CD14-positive monocyte (primary cell): ENCODE results near the gene PDE4B. TPM values are rescaled to one million over a fixed set of nuclear protein-coding genes. Genes with fewer than 3 reads are reported as not detected.

ENCODE experiments used
- DNase-seq, 3 donors: peaks; one replicate each; pipeline ENCODE4 v3.0.0-alpha.2; 2011 to 2022
- H2AFZ ChIP-seq: 2 replicates; pipeline ENCODE4 v1.6.0; 2012; ENCODE audit warnings: mild to moderate bottlenecking, low read depth, low read length, inconsistent platforms; ENCODE audit not compliant: insufficient read depth, poor library complexity, severe bottlenecking
- H3K27ac ChIP-seq, 2 donors: 1 replicate in 1 of 2; 2 replicates in 1 of 2; pipeline ENCODE4 v1.5.1; 2012 to 2013; ENCODE audit warnings: low read length in 2 of 2, control low read depth in 1 of 2, inconsistent platforms in 1 of 2, low read depth in 1 of 2, mild to moderate bottlenecking in 1 of 2
- H3K27me3 ChIP-seq, 2 donors: one replicate each; pipeline versions ENCODE4 v1.6.0 to v1.6.1; 2011 to 2013; ENCODE audit warnings: low read length in 2 of 2; ENCODE audit not compliant: control insufficient read depth in 2 of 2, insufficient read depth in 2 of 2
- H3K36me3 ChIP-seq, 2 donors: replicated peaks in 1 of 2; 1 replicate in 1 of 2; 2 replicates in 1 of 2; pipeline versions ENCODE4 v1.5.1 to v1.6.1; 2012 to 2013; ENCODE audit warnings: low read length in 2 of 2, control low read depth in 1 of 2, inconsistent platforms in 1 of 2, mild to moderate bottlenecking in 1 of 2; ENCODE audit not compliant: insufficient read depth in 2 of 2, control insufficient read depth in 1 of 2
- H3K4me1 ChIP-seq, 2 donors: 1 replicate in 1 of 2; 2 replicates in 1 of 2; pipeline versions ENCODE4 v1.5.1 to v1.6.1; 2012 to 2013; ENCODE audit warnings: low read length in 2 of 2, control low read depth in 1 of 2, inconsistent platforms in 1 of 2, mild to moderate bottlenecking in 1 of 2, moderate library complexity in 1 of 2; ENCODE audit not compliant: insufficient read depth in 2 of 2, control insufficient read depth in 1 of 2
- H3K4me2 ChIP-seq: replicated peaks from 2 replicates; pipeline ENCODE3; 2012; ENCODE audit warnings: low read length, moderate library complexity, mild to moderate bottlenecking; ENCODE audit not compliant: poor library complexity, severe bottlenecking; ENCODE audit errors: extremely low read depth
- H3K4me3 ChIP-seq, 3 experiments: fragments of 200-600 bp in 1 of 3; sonication (generic) in 1 of 3; replicated peaks in 1 of 3; 1 replicate in 2 of 3; 2 replicates in 1 of 3; pipeline ENCODE4 v1.5.1; 2011 to 2013; ENCODE audit warnings: low read length in 3 of 3, mild to moderate bottlenecking in 3 of 3, control low read depth in 2 of 3, low read depth in 2 of 3, inconsistent platforms in 1 of 3, moderate library complexity in 1 of 3
- H3K79me2 ChIP-seq: 2 replicates; pipeline ENCODE4 v1.6.0; 2012; ENCODE audit warnings: mild to moderate bottlenecking, control low read depth, inconsistent platforms, low read length, moderate library complexity; ENCODE audit not compliant: insufficient read depth
- H3K9ac ChIP-seq: 2 replicates; pipeline ENCODE4 v1.6.0; 2017; ENCODE audit warnings: low read length, mild to moderate bottlenecking; ENCODE audit not compliant: insufficient read depth, poor library complexity, severe bottlenecking
- H3K9me3 ChIP-seq, 2 donors: replicated peaks in 1 of 2; 1 replicate in 1 of 2; 2 replicates in 1 of 2; pipeline versions ENCODE4 v1.5.1 to v1.6.1; 2012 to 2013; ENCODE audit warnings: low read length in 2 of 2, control low read depth in 1 of 2; ENCODE audit not compliant: control insufficient read depth in 1 of 2, insufficient read depth in 1 of 2
- H4K20me1 ChIP-seq: 2 replicates; pipeline ENCODE4 v1.6.0; 2012; ENCODE audit warnings: mild to moderate bottlenecking, low read length, control low read depth, moderate library complexity; ENCODE audit not compliant: insufficient read depth
- H3K27ac Mint-ChIP-seq, 7 donors: one replicate each; pipeline ENCODE4 v1.8.0; 2020; ENCODE audit warnings: mild to moderate bottlenecking in 7 of 7, mixed read lengths in 7 of 7, moderate library complexity in 6 of 7, inconsistent platforms in 2 of 7
- H3K27me3 Mint-ChIP-seq, 3 donors: one replicate each; pipeline ENCODE4 v1.8.0; 2021 to 2022; ENCODE audit warnings: low read depth in 3 of 3, mild to moderate bottlenecking in 3 of 3, mixed read lengths in 3 of 3, moderate library complexity in 3 of 3, inconsistent platforms in 1 of 3
- H3K36me3 Mint-ChIP-seq, 2 donors: one replicate each; pipeline ENCODE4 v1.8.0; 2020; ENCODE audit warnings: mixed read lengths in 2 of 2, inconsistent platforms in 1 of 2, mild to moderate bottlenecking in 1 of 2
- H3K4me1 Mint-ChIP-seq: one replicate; pipeline ENCODE4 v1.8.0; 2020; ENCODE audit warnings: mild to moderate bottlenecking, mixed read lengths
- H3K4me3 Mint-ChIP-seq, 2 donors: one replicate each; pipeline ENCODE4 v1.8.0; 2020; ENCODE audit warnings: mild to moderate bottlenecking in 2 of 2, mixed read lengths in 2 of 2, moderate library complexity in 1 of 2
- H3K9me3 Mint-ChIP-seq, 7 donors: one replicate each; pipeline ENCODE4 v1.8.0; 2020 to 2022; ENCODE audit warnings: mixed read lengths in 7 of 7, mild to moderate bottlenecking in 6 of 7, moderate library complexity in 6 of 7, inconsistent platforms in 2 of 7
- CTCF ChIP-seq: fragments of 200-600 bp; IDR thresholded peaks from one replicate; pipeline ENCODE4 v1.8.0; 2022; ENCODE audit warnings: antibody characterized with exemption, mild to moderate bottlenecking
- WGBS: methylation state at CpG from one replicate; pipeline ENCODE4 v1.1.5; 2013; ENCODE audit warnings: missing lambda C conversion rate; ENCODE audit not compliant: insufficient coverage; 5-methylcytosine and 5-hydroxymethylcytosine counted together
- intact Hi-C, 2 donors: fragments of 100-400 bp; cut with micrococcal nuclease; formaldehyde crosslinking; loops; one replicate each; pipeline versions ENCODE4 v1.15.0 to v1.15.1; 2023
- polyA plus RNA-seq, 3 donors: library from polyadenylated mRNA; depleted of rRNA in 1 of 3; unstranded in 2 of 3; stranded (reverse) in 1 of 3; fragments of 300-500 nt in 2 of 3; fragments of >200 nt in 1 of 3; fragmentation: Illumina TruSeq in 2 of 3; gene quantifications; 1 replicate in 2 of 3; 2 replicates in 1 of 3; pipeline ENCODE4 v1.2.3, GENCODE V29; 2012 to 2021

PDE4B gene
- polyA plus RNA-seq, 3 donors, result 17.2 to 52.8 (median 25.2) TPM

GRCh38 chr1:66304128-66304527, 511.4 kb downstream of the PDE4B start:
- TF ChIP-seq CTCF, result no peak
- 100% methylated on average over 2 of the region's 2 CpGs for WGBS

GRCh38 chr1:66305927-66306326, 513.2 kb downstream of the PDE4B start:
- no peaks in the 10 kb centered on the region for H3K79me2 ChIP-seq
- no peak for DNase-seq
- peaks cover 7 to 11% of the 10 kb centered on the region in 2 donors for H3K4me1 ChIP-seq
- no peak overlapping the region for H3K4me2 ChIP-seq
- peaks cover 0 to 1% (median 0%) of the 10 kb centered on the region in 3 donors for H3K27me3 Mint-ChIP-seq
- H3K4me3 Mint-ChIP-seq, result no peak overlapping the region
- 100% methylated on average over 2 of the region's 4 CpGs for WGBS
- no peak for TF ChIP-seq CTCF
- H2AFZ ChIP-seq, result no peak overlapping the region
- H3K4me3 ChIP-seq, result no peak overlapping the region
- peaks cover 12% of the 10 kb centered on the region for H3K4me1 Mint-ChIP-seq
- no peaks in the 10 kb centered on the region for H3K36me3 Mint-ChIP-seq
- no peak overlapping the region for H3K27ac Mint-ChIP-seq
- no peak overlapping the region for H3K9ac ChIP-seq
- H4K20me1 ChIP-seq, result no peaks in the 10 kb centered on the region
- no peaks in the 10 kb centered on the region for H3K27me3 ChIP-seq
- intact Hi-C loops, result no loop called here
- H3K27ac ChIP-seq, result no peak overlapping the region
- no peaks in the 10 kb centered on the region for H3K36me3 ChIP-seq
- H3K9me3 Mint-ChIP-seq, result peaks cover 0 to 2% (median 0%) of the 10 kb centered on the region in 7 donors
- H3K9me3 ChIP-seq, result no peaks in the 10 kb centered on the region

More at GRCh38 chr1:66304128-66304527, 511.4 kb downstream of the PDE4B start:
- Mint-ChIP-seq H3K4me3 (no peak overlapping the region), H3K27ac (no peak overlapping the region), H3K4me1 (peaks cover 17% of the 10 kb centered on the region), H3K27me3 (peaks cover 0 to 2% (median 1%) of the 10 kb centered on the region in 3 donors), H3K36me3 (no peaks in the 10 kb centered on the region), H3K9me3 (no peaks in the 10 kb centered on the region)
- Histone ChIP-seq H3K4me2 (no peak overlapping the region), H3K27me3 (no peaks in the 10 kb centered on the region), H3K9me3 (no peaks in the 10 kb centered on the region), H3K4me1 (peaks cover 7 to 17% of the 10 kb centered on the region in 2 donors), H3K9ac (no peak overlapping the region), H3K36me3 (no peaks in the 10 kb centered on the region), H4K20me1 (no peaks in the 10 kb centered on the region), H3K79me2 (no peaks in the 10 kb centered on the region), H2AFZ (no peak overlapping the region), H3K4me3 (no peak overlapping the region), H3K27ac (no peak overlapping the region)
- intact Hi-C loops, result no loop called here
- no peak for DNase-seq
